ENCODE results near the gene CELA2A. TPM values are rescaled to one million over a fixed set of nuclear protein-coding genes. Genes with fewer than 3 reads are reported as not detected.
"Not testable (repeated sequence)": the region's sequence is repeated elsewhere in the genome, so short reads cannot be mapped to it uniquely, and the experiment has no call there.

CELA2A gene
- total RNA-seq, 1 experiment from 2014 or later: not detected

GRCh38 chr1:15513919-15514318, 57.4 kb downstream of the CELA2A start:
- peaks cover 21% of the 10 kb centered on the region for H3K36me3 Mint-ChIP-seq (ENCODE audit: insufficient read depth, unreplicated experiment)
- TF ChIP-seq, protein P1, sequence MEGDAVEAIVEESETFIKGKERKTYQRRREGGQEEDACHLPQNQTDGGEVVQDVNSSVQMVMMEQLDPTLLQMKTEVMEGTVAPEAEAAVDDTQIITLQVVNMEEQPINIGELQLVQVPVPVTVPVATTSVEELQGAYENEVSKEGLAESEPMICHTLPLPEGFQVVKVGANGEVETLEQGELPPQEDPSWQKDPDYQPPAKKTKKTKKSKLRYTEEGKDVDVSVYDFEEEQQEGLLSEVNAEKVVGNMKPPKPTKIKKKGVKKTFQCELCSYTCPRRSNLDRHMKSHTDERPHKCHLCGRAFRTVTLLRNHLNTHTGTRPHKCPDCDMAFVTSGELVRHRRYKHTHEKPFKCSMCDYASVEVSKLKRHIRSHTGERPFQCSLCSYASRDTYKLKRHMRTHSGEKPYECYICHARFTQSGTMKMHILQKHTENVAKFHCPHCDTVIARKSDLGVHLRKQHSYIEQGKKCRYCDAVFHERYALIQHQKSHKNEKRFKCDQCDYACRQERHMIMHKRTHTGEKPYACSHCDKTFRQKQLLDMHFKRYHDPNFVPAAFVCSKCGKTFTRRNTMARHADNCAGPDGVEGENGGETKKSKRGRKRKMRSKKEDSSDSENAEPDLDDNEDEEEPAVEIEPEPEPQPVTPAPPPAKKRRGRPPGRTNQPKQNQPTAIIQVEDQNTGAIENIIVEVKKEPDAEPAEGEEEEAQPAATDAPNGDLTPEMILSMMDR (IDR thresholded peaks at IDR 0.05; ENCODE audit: unreplicated experiment): no peak
- ChIA-PET CTCF (interaction anchor here (0.7 to 1.2 kb wide), 2 partner anchors 14 to 414 kb away, joined by 3 to 4 read pairs; no protein-coding TSS in a partner anchor), POLR2A (interaction anchor here (1.7 kb wide), 1 partner anchor 13 kb away, joined by 5 read pairs; the partner anchor contains the start of gene DNAJC16)
- no peaks in the 10 kb centered on the region for H3K9me3 Mint-ChIP-seq (ENCODE audit: unreplicated experiment)
- H3K4me1 Mint-ChIP-seq (ENCODE audit: insufficient read depth, unreplicated experiment): peaks cover 8% of the 10 kb centered on the region
- H3K27me3 Mint-ChIP-seq (ENCODE audit: insufficient read depth, unreplicated experiment): no peaks in the 10 kb centered on the region
- DNase-seq (ENCODE audit: unreplicated experiment): no peak
- intact Hi-C loops (cut with micrococcal nuclease): no loop called here
- no peak overlapping the region for H3K27ac Mint-ChIP-seq (ENCODE audit: low read depth, unreplicated experiment)
- no peak overlapping the region for H3K4me3 Mint-ChIP-seq (ENCODE audit: unreplicated experiment)
- no TSS peak for BruUV-seq (replicated peaks)

DNA sequence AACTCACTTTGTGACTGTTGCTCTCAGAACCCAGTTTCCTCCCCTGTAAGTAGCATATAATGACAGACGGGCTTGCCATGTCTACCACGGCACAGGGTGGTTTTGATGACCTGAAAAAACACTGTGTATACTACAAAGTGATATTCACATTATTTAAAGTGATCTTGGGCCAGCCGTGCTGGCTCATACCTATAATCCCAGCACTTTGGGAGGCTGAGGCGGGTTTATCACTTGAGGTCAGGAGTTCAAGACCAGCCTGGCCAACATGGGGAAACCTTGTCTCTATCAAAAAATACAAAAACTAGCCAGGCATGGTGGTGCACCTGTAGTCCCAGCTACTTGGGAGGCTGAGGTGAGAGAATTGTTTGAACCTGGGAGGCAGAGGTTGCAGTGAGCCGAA, 58.0 kb downstream of the CELA2A start:
- POLR2A ChIA-PET: interaction anchor here (1.7 kb wide), 1 partner anchor 12 kb away, joined by 5 read pairs; the partner anchor contains the start of gene DNAJC16
- intact Hi-C loops (cut with micrococcal nuclease); H3K9me3 Mint-ChIP-seq (ENCODE audit: unreplicated experiment); DNase-seq (ENCODE audit: unreplicated experiment); H3K4me3 Mint-ChIP-seq (ENCODE audit: unreplicated experiment); H3K27ac Mint-ChIP-seq (ENCODE audit: low read depth, unreplicated experiment); H3K27me3 Mint-ChIP-seq (ENCODE audit: insufficient read depth, unreplicated experiment); H3K4me1 Mint-ChIP-seq (ENCODE audit: insufficient read depth, unreplicated experiment); BruUV-seq (replicated peaks): not testable (repeated sequence)
- CTCF ChIA-PET: interaction anchor here (1.2 kb wide), 1 partner anchor 14 kb away, joined by 4 read pairs; no protein-coding TSS in a partner anchor
- peaks cover 21% of the 10 kb centered on the region for H3K36me3 Mint-ChIP-seq (ENCODE audit: insufficient read depth, unreplicated experiment)

DNA sequence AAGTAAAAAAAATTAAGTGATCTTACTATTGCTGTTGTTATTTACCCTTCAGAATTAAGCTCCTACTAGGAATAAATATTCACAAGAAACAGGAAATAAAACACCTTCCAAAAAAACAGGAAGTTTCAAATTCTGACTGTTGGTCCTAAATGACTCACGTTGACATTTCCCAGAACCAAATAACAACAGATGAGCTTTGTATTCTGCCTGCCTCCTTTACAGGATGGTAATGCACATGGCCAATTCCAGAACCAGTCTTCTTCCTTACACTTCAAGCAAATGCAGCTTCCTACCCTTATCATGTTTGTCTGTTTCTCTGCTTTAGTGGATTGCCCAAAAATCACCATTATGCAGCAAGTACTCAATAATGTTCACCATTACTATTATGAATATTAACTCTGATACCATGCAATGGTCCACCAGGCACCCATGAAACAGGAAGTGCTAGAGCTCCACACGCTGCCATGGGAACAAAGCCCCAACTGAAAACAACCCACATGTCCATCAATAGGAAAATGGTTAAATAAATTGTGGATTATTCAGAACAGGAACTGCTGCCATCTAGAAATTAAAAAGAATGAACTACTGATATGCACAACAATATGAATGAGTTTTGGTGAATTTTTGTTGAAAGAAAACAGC, 58.6 kb downstream of the CELA2A start:
- H3K27me3 Mint-ChIP-seq (ENCODE audit: insufficient read depth, unreplicated experiment): no peaks in the 10 kb centered on the region
- peaks cover 21% of the 10 kb centered on the region for H3K36me3 Mint-ChIP-seq (ENCODE audit: insufficient read depth, unreplicated experiment)
- H3K4me1 Mint-ChIP-seq (ENCODE audit: insufficient read depth, unreplicated experiment): peaks cover 8% of the 10 kb centered on the region
- no peak overlapping the region for H3K4me3 Mint-ChIP-seq (ENCODE audit: unreplicated experiment)
- no peak overlapping the region for H3K27ac Mint-ChIP-seq (ENCODE audit: low read depth, unreplicated experiment)
- CTCF ChIA-PET: no interaction called here
- no peaks in the 10 kb centered on the region for H3K9me3 Mint-ChIP-seq (ENCODE audit: unreplicated experiment)
- no peak for DNase-seq (ENCODE audit: unreplicated experiment)
- POLR2A ChIA-PET: interaction anchor here (1.7 kb wide), 1 partner anchor 11 kb away, joined by 5 read pairs; the partner anchor contains the start of gene DNAJC16
- intact Hi-C loops (cut with micrococcal nuclease): no loop called here
- BruUV-seq (replicated peaks): no TSS peak
- TF ChIP-seq, protein P1 (IDR thresholded peaks at IDR 0.05; ENCODE audit: unreplicated experiment): no peak

DNA sequence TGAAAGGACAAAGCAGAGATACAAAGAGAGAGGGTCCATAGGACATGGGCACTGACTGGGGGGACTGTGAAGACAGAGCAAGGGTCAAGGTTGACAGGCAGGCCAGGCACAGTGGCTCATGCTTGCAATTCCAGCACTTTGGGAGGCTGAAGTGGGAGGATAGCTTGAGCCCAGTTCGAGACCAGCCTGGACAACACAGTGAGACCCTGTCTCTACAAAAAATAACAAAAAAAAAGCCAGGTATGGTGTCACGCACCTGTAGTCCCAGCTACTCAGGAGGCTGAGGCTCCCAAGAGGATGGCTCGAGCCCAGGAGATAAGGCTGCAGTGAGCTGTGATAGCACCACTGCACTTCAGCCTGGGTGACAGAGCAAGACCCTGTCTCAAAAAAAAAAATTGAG, 63.1 kb downstream of the CELA2A start:
- Mint-ChIP-seq H3K36me3 (ENCODE audit: insufficient read depth, unreplicated experiment) (peaks cover 15% of the 10 kb centered on the region), H3K9me3 (ENCODE audit: unreplicated experiment) (no peaks in the 10 kb centered on the region), H3K4me1 (ENCODE audit: insufficient read depth, unreplicated experiment) (peaks cover 9% of the 10 kb centered on the region), H3K27me3 (ENCODE audit: insufficient read depth, unreplicated experiment) (no peaks in the 10 kb centered on the region), H3K27ac (ENCODE audit: low read depth, unreplicated experiment) (no peak overlapping the region), H3K4me3 (ENCODE audit: unreplicated experiment) (no peak overlapping the region)
- ChIA-PET CTCF (interaction anchor here (0.8 kb wide), 1 partner anchor 162 kb away, joined by 4 read pairs; no protein-coding TSS in a partner anchor), POLR2A (no interaction called here)
- TF ChIP-seq, protein P1 (IDR thresholded peaks at IDR 0.05; ENCODE audit: unreplicated experiment): no peak
- no TSS peak for BruUV-seq (replicated peaks)
- DNase-seq (ENCODE audit: unreplicated experiment): no peak
- intact Hi-C loops (cut with micrococcal nuclease): no loop called here

- H3K4me3 Mint-ChIP-seq (ENCODE audit: unreplicated experiment); BruUV-seq (replicated peaks); DNase-seq (ENCODE audit: unreplicated experiment); H3K27me3 Mint-ChIP-seq (ENCODE audit: insufficient read depth, unreplicated experiment); H3K4me1 Mint-ChIP-seq (ENCODE audit: insufficient read depth, unreplicated experiment); H3K27ac Mint-ChIP-seq (ENCODE audit: low read depth, unreplicated experiment); POLR2A ChIA-PET; H3K9me3 Mint-ChIP-seq (ENCODE audit: unreplicated experiment); intact Hi-C loops (cut with micrococcal nuclease): not testable (repeated sequence)
- CTCF ChIA-PET: interaction anchor here (0.6 kb wide), 1 partner anchor 955 kb away, joined by 3 read pairs; no protein-coding TSS in a partner anchor
- peaks cover 15% of the 10 kb centered on the region for H3K36me3 Mint-ChIP-seq (ENCODE audit: insufficient read depth, unreplicated experiment)
These were observed 64.8 kb downstream of the CELA2A start for GRCh38 chr1:15521206-15521906.

Measured in MCF 10A (cell line).